ENCODE measurements around the gene CRYL1. TPM values are rescaled to one million over a fixed set of nuclear protein-coding genes. Genes with fewer than 3 reads are reported as not detected.

CRYL1 gene
- polyA plus RNA-seq, 2 of the 4 experiments (the other 2 are of a cell fraction), result 4.1 to 17.4 TPM

- CTCF ChIA-PET, result no interaction called here
- no peak for DNase-seq (ENCODE audit: low read depth in 1 of 2, low spot score in 1 of 2)
- no peak for TF ChIP-seq NPAS2 (CRISPR knock-in tag; IDR thresholded peaks at IDR 0.05; ENCODE audit: borderline replicate concordance)
- no peak for TF ChIP-seq ZSCAN20 (CRISPR knock-in tag; IDR thresholded peaks at IDR 0.05)
- TF ChIP-seq MYC (IDR thresholded peaks at IDR 0.05; ENCODE audit: borderline replicate concordance, low read length), result no peak
- no peak for TF ChIP-seq MAZ (IDR thresholded peaks at IDR 0.05; ENCODE audit: borderline replicate concordance, low read depth, low read length)
- TF ChIP-seq TP53 (CRISPR knock-in tag; IDR thresholded peaks at IDR 0.05), result no peak
- TF ChIP-seq CHD4 (IDR thresholded peaks at IDR 0.05; ENCODE audit: borderline replicate concordance), result no peak
- Histone ChIP-seq H3K27ac (no peak overlapping the region), H3K4me3 (no peak overlapping the region), H3K9me3 (no peaks in the 10 kb centered on the region), H3K4me2 (no peak overlapping the region), H3K4me1 (no peaks in the 10 kb centered on the region)
- POLR2A ChIA-PET, result no interaction called here
- no peak for FAIRE-seq
- ATAC-seq, result no peak
- WGBS (ENCODE audit: missing lambda C conversion rate), result 90% methylated on average over 6 of the region's 6 CpGs
Observed at GRCh38 chr13:20377720-20378119, 147.9 kb downstream of the CRYL1 start.

GRCh38 chr13:20375871-20376270, 149.8 kb downstream of the CRYL1 start:
- TF ChIP-seq REST (IDR thresholded peaks at IDR 0.05) (no peak), NFE2L2 (conservative IDR thresholded peaks at IDR 0.05; ENCODE audit: low read length) (no peak), BHLHE40 (IDR thresholded peaks at IDR 0.05; ENCODE audit: low read depth, low read length) (no peak), EHMT2 (IDR thresholded peaks at IDR 0.05; ENCODE audit: low read depth) (no peak), JUN (IDR thresholded peaks at IDR 0.05) (no peak), FOXS1 (CRISPR knock-in tag; IDR thresholded peaks at IDR 0.05) (no peak), E2F6 (IDR thresholded peaks at IDR 0.05; ENCODE audit: borderline replicate concordance, low read depth) (no peak), ATOH8 (CRISPR knock-in tag; IDR thresholded peaks at IDR 0.05; ENCODE audit: low read depth) (no peak), ZNF302 (CRISPR knock-in tag; IDR thresholded peaks at IDR 0.05) (no peak), HOXA7 (CRISPR knock-in tag; IDR thresholded peaks at IDR 0.05) (no peak), GATA3 (IDR thresholded peaks at IDR 0.05; ENCODE audit: borderline replicate concordance) (no peak)
- FAIRE-seq (no peak), ATAC-seq (no peak), DNase-seq (ENCODE audit: low read depth in 1 of 2, low spot score in 1 of 2) (no peak)
- Histone ChIP-seq H3K4me1 (no peaks in the 10 kb centered on the region), H3K9me3 (no peaks in the 10 kb centered on the region), H3K4me2 (no peak overlapping the region), H3K4me3 (no peak overlapping the region), H3K27ac (no peak overlapping the region)
- POLR2A ChIA-PET, result no interaction called here
- WGBS (ENCODE audit: missing lambda C conversion rate), result 76% methylated on average over 6 of the region's 6 CpGs
- CTCF ChIA-PET, result interaction anchor here (0.6 kb wide), 1 partner anchor 186 kb away, joined by 4 read pairs; no protein-coding TSS in a partner anchor

DNA sequence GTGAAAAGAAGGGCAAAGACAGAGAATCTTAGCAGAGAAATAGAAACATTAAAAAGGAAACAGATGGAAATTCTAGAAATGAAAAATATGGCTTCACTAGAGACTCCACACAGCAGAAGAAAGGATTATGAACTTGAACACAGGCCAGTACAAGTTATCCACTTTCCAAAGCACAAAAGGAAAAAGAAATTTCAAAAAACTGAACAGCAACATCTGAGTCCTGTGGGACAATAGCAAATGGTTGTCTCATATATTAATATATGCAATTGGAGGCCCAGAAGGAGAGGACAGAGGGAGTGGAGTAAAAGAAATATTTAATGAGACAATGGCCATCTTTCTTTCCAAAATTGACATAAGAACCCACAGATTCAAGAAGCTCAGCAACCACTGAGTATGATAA, 151.8 kb downstream of the CRYL1 start:
- Histone ChIP-seq H3K4me1 (no peaks in the 10 kb centered on the region), H3K4me2 (no peak overlapping the region), H3K27ac (no peak overlapping the region), H3K4me3 (no peak overlapping the region), H3K9me3 (no peaks in the 10 kb centered on the region)
- TF ChIP-seq FOXS1 (CRISPR knock-in tag; IDR thresholded peaks at IDR 0.05), result no peak
- CTCF ChIA-PET, result interaction anchor here (0.7 kb wide), 1 partner anchor 115 kb away, joined by 3 read pairs; no protein-coding TSS in a partner anchor
- ATAC-seq, result no peak
- FAIRE-seq, result no peak
- no peak for DNase-seq (ENCODE audit: low read depth in 1 of 2, low spot score in 1 of 2)
- POLR2A ChIA-PET, result no interaction called here
